Endothelial cell of umbilical vein (primary cell): ENCODE measurements around the gene KCNJ5. TPM values are rescaled to one million over a fixed set of nuclear protein-coding genes. Genes with fewer than 3 reads are reported as not detected.

Experiments
- BruUV-seq: library from RNA; stranded (reverse); fragments of 400-500 nt; replicated peaks from 2 replicates; lab custom pipeline; 2021; lab: Mats Ljungman, UMichigan
- CTCF ChIA-PET: fragments of 300-600, 350-600 bp; sonication (Branson Sonifier 250); formaldehyde crosslinking; loops from one replicate; lab custom pipeline; 2021; ENCODE audit warnings: antibody characterized with exemption, inconsistent platforms; lab: Charles Lee
- POLR2A ChIA-PET: fragments of 300-600, 350-600 bp; sonication (Branson Sonifier 250); formaldehyde crosslinking; loops from one replicate; lab custom pipeline; 2021; ENCODE audit warnings: antibody characterized with exemption, inconsistent platforms; lab: Charles Lee
- DNase-seq: peaks from one replicate; pipeline ENCODE4 v3.0.0-alpha.2; 2011; ENCODE audit warnings: low read depth, low spot score
- FAIRE-seq: peaks from 2 replicates; lab custom pipeline; 2011; peaks lifted over from hg19 to GRCh38; lab: Jason Lieb, UNC
- H2AFZ ChIP-seq: 2 replicates; pipeline ENCODE4 v1.6.0; 2012; ENCODE audit warnings: low read depth, low read length, control low read depth, inconsistent platforms
- H3K27ac ChIP-seq: 2 replicates; pipeline ENCODE4 v1.5.1; 2011; ENCODE audit warnings: low read depth, mild to moderate bottlenecking, control low read depth, low read length, moderate library complexity; ENCODE audit not compliant: insufficient read depth
- H3K27me3 ChIP-seq, 2 experiments: 2 replicates each; pipeline versions ENCODE4 v1.6.0 to v1.6.1; 2011; ENCODE audit warnings: low read length in 2 of 2, mixed read lengths in 1 of 2; ENCODE audit not compliant: control insufficient read depth in 2 of 2, insufficient read depth in 2 of 2
- H3K36me3 ChIP-seq, 2 experiments: 2 replicates in 1 of 2; 3 replicates in 1 of 2; pipeline ENCODE4 v1.5.1; 2011; ENCODE audit warnings: low read length in 2 of 2, mild to moderate bottlenecking in 1 of 2, moderate library complexity in 1 of 2; ENCODE audit not compliant: control insufficient read depth in 2 of 2, insufficient read depth in 2 of 2; ENCODE audit errors: extremely low read depth in 1 of 2
- H3K4me1 ChIP-seq: 3 replicates; pipeline ENCODE4 v1.5.1; 2011; ENCODE audit warnings: mild to moderate bottlenecking, low read length; ENCODE audit not compliant: control insufficient read depth, insufficient read depth; ENCODE audit errors: extremely low read depth
- H3K4me2 ChIP-seq: 2 replicates; pipeline ENCODE4 v1.6.1; 2011; ENCODE audit warnings: low read length, control low read depth, mixed read lengths; ENCODE audit not compliant: insufficient read depth
- H3K4me3 ChIP-seq, 3 experiments: fragments of 200-600 bp in 1 of 3; sonication (generic), shearing (Covaris generic) in 1 of 3; replicated peaks in 1 of 3; 2 replicates each; pipeline ENCODE4 v1.5.1; 2011 to 2016; ENCODE audit warnings: control low read depth in 3 of 3, low read length in 3 of 3, mild to moderate bottlenecking in 2 of 3, inconsistent platforms in 1 of 3, low read depth in 1 of 3, moderate library complexity in 1 of 3; ENCODE audit not compliant: insufficient read depth in 1 of 3
- H3K79me2 ChIP-seq: 2 replicates; pipeline ENCODE4 v1.6.0; 2012; ENCODE audit warnings: low read length, inconsistent platforms; ENCODE audit not compliant: control insufficient read depth, insufficient read depth
- H3K9ac ChIP-seq: replicated peaks from 2 replicates; pipeline ENCODE3; 2011; ENCODE audit warnings: low read length, control low read depth; ENCODE audit not compliant: insufficient read depth; ENCODE audit errors: extremely low read depth
- H3K9me1 ChIP-seq: replicated peaks from 3 replicates; pipeline ENCODE4 v1.6.0; 2011; ENCODE audit warnings: mild to moderate bottlenecking, low read length; ENCODE audit not compliant: control insufficient read depth, insufficient read depth; ENCODE audit errors: extremely low read depth
- H3K9me3 ChIP-seq: replicated peaks from 2 replicates; pipeline ENCODE4 v1.5.1; 2012; ENCODE audit warnings: low read length, inconsistent platforms; ENCODE audit not compliant: control insufficient read depth, insufficient read depth
- H4K20me1 ChIP-seq: replicated peaks from 2 replicates; pipeline ENCODE3; 2011; ENCODE audit warnings: mild to moderate bottlenecking, low read length; ENCODE audit not compliant: control insufficient read depth, insufficient read depth; ENCODE audit errors: extremely low read depth
- CTCF ChIP-seq, 2 donors: IDR thresholded peaks; 1 replicate in 1 of 2; 2 replicates in 1 of 2; pipeline ENCODE4 v1.5.1; 2011; ENCODE audit warnings: low read length in 2 of 2, mild to moderate bottlenecking in 2 of 2, moderate library complexity in 2 of 2, control low read depth in 1 of 2, inconsistent platforms in 1 of 2, low read depth in 1 of 2; ENCODE audit not compliant: insufficient read depth in 1 of 2; ENCODE audit errors: extremely low read depth in 1 of 2
- EZH2 ChIP-seq: IDR thresholded peaks from 2 replicates; pipeline ENCODE4 v1.6.1; 2012; ENCODE audit warnings: borderline replicate concordance, low read depth, mild to moderate bottlenecking, moderate library complexity, low read length, inconsistent platforms; ENCODE audit not compliant: severe bottlenecking
- FOS ChIP-seq: IDR thresholded peaks from 2 replicates; pipeline ENCODE4 v1.6.1; 2011; ENCODE audit warnings: mild to moderate bottlenecking, low read length, moderate library complexity, borderline replicate concordance; ENCODE audit not compliant: insufficient read depth
- MAX ChIP-seq: IDR thresholded peaks from 2 replicates; pipeline ENCODE4 v1.6.1; 2011; ENCODE audit not compliant: insufficient read depth, insufficient read length
- MYC ChIP-seq: IDR thresholded peaks from one replicate; pipeline ENCODE4 v1.6.1; 2011; ENCODE audit warnings: mild to moderate bottlenecking, low read depth, low read length
- POLR2AphosphoS5 ChIP-seq: IDR thresholded peaks from 2 replicates; pipeline ENCODE4 v1.6.1; 2012; ENCODE audit warnings: low read depth, mild to moderate bottlenecking, control low read depth, low read length, moderate library complexity; ENCODE audit not compliant: insufficient read depth
- dilution Hi-C: fragments of 300-500 bp; cut with MboI; formaldehyde crosslinking; loops from one replicate; pipeline ENCODE4 v1.15.0; 2019; ENCODE audit warnings: low sequenced_read_pairs; ENCODE audit not compliant: extremely low pct_ligation_motif_present
- intact Hi-C: fragments of 100-400 bp; cut with micrococcal nuclease; formaldehyde crosslinking; loops from one replicate; pipeline ENCODE4 v1.10.0; 2022
- polyA plus RNA-seq, 4 experiments: library from polyadenylated mRNA; depleted of rRNA in 3 of 4; stranded (reverse) in 3 of 4; unstranded in 1 of 4; fragments of >200 nt; gene quantifications; 2 replicates each; pipeline versions ENCODE4 v1.2.1 to v1.2.3, GENCODE V29; 2011 to 2012; ENCODE audit warnings: missing spikeins in 1 of 4
- total RNA-seq: library from RNA; stranded (reverse); gene quantifications from 2 replicates; pipeline ENCODE4 v1.2.3, GENCODE V29; 2021

KCNJ5 gene
- total and polyA plus RNA-seq, 2 donors (not counting 3 experiments of a cell fraction or from before 2014, with no cell fraction given) = 0.13 TPM; not detected in 1

GRCh38 chr11:128903248-128904061 is 12.3 kb downstream of the KCNJ5 start:
- Histone ChIP-seq H3K4me1 (peaks cover 9% of the 10 kb centered on the region), H3K9me1 (no peaks in the 10 kb centered on the region), H3K79me2 (no peaks in the 10 kb centered on the region), H4K20me1 (no peaks in the 10 kb centered on the region), H3K4me3 (no peak overlapping the region), H3K9ac (no peak overlapping the region), H3K4me2 (no peak overlapping the region), H3K9me3 (no peaks in the 10 kb centered on the region), H3K27ac (no peak overlapping the region), H3K36me3 (no peaks in the 10 kb centered on the region), H2AFZ (no peak overlapping the region), H3K27me3 (peaks cover 23 to 24% of the 10 kb centered on the region in 2 experiments)
- intact Hi-C loops (no loop called here), dilution Hi-C loops (no loop called here)
- TF ChIP-seq MYC (no peak), EZH2 (no peak), FOS (no peak), POLR2AphosphoS5 (no peak), CTCF (IDR thresholded peaks at IDR 0.05; ENCODE audit: extremely low read depth in 1 of 2, insufficient read depth in 1 of 2, low read depth in 1 of 2, low read length in 2 of 2) (no peak), MAX (no peak)
- no peak for DNase-seq
- ChIA-PET POLR2A (no interaction called here), CTCF (interaction anchor here (0.9 to 10.7 kb wide), 5 partner anchors 10 to 53 kb away, joined by 3 to 141 read pairs (median 31); partner anchors contain the start of gene KCNJ5)
- no TSS peak for BruUV-seq
- no peak for FAIRE-seq
